A673 (cell line): ENCODE measurements around the gene MST1.

Experiments
- EZH2 ChIP-seq: fragments of 200-600 bp; sonication (generic); IDR thresholded peaks from 2 replicates; pipeline ENCODE4 v1.6.1; 2017; ENCODE audit warnings: borderline replicate concordance, low read depth, mild to moderate bottlenecking, mixed read lengths, antibody characterized with exemption, low read length; ENCODE audit not compliant: poor library complexity, severe bottlenecking
- TF ChIP-seq, protein P1 (sequence below): fragments of 300-800, 200-600 bp; sonication (generic); conservative IDR thresholded peaks from 2 replicates; pipeline ENCODE4 v1.5.1; 2017; ENCODE audit warnings: low read depth, mild to moderate bottlenecking, antibody characterized with exemption, low read length, moderate library complexity, mixed read lengths

DNA sequence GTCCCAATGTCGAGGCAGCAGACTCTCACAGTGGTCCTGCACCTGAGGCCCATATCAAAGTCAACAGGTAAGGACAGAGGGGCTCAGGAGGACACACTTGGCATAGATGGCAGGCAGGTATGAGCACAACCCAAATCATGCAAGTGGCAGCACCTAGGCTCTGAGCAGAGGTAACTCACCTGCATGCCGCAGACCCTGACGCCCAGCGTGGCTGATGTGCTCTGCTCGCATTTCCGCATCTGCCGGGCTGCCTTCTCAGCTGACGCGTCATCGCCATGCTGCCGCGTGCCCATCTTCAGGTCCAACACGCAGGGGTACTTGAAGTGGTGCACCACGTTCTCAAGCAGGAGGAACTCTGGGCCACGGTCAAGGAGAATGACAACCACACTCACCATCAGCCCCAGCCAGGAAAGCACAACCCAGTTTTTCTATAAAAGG, 38.7 kb upstream of the MST1 start:
- TF ChIP-seq, protein P1, sequence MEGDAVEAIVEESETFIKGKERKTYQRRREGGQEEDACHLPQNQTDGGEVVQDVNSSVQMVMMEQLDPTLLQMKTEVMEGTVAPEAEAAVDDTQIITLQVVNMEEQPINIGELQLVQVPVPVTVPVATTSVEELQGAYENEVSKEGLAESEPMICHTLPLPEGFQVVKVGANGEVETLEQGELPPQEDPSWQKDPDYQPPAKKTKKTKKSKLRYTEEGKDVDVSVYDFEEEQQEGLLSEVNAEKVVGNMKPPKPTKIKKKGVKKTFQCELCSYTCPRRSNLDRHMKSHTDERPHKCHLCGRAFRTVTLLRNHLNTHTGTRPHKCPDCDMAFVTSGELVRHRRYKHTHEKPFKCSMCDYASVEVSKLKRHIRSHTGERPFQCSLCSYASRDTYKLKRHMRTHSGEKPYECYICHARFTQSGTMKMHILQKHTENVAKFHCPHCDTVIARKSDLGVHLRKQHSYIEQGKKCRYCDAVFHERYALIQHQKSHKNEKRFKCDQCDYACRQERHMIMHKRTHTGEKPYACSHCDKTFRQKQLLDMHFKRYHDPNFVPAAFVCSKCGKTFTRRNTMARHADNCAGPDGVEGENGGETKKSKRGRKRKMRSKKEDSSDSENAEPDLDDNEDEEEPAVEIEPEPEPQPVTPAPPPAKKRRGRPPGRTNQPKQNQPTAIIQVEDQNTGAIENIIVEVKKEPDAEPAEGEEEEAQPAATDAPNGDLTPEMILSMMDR, result no peak
- TF ChIP-seq EZH2, result no peak
